ENCODE results near the gene CCNJL.
"Not testable (repeated sequence)": the region's sequence is repeated elsewhere in the genome, so short reads cannot be mapped to it uniquely, and the experiment has no call there.

Gene CCNJL

DNA sequence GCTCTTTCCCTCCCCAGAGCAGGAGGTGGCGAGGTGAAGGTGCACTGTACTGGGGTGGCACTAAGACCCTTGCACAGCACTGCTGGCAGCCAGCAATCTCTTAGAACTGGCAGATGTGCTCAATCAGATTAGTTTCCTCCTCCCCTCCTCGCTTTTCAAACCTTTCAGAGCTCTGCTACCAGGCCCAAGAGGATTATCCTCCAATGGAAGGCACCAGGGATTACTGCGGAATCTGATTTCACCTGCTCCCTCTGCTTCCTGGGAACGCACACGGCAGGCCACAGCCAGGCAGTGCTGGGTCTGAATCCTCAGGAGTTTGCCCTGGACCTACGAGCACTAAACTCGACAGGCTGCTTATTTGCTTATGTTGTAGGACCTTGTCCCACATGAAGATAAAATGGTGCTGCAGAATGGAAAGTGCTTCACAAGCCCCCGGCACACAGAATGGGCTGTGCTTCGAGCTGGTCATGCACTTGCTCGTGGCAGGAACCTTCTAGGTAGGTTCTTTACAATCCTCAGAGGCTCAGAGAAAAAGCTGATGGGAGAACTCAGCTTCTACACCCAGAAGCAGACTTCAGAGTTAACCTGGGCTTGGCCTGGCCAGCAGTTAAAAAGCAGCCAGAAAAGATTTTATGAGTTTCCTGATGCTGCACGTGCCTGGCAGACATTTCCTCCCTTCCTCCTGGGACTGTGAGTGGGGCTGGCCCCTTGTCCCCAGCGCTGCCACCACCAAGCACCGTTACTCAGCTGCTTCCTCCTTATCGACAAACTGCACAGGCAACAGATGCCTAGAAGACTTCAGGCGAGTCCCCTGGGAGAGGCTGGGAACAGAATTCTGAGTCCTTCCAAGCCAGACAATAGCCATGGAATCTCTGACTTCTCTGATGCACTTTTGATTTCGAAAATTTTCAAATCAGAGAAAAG, 50.0 kb downstream of the CCNJL start:
- DNase-seq (ENCODE audit: low spot score) = peak; percentile 87

DNA sequence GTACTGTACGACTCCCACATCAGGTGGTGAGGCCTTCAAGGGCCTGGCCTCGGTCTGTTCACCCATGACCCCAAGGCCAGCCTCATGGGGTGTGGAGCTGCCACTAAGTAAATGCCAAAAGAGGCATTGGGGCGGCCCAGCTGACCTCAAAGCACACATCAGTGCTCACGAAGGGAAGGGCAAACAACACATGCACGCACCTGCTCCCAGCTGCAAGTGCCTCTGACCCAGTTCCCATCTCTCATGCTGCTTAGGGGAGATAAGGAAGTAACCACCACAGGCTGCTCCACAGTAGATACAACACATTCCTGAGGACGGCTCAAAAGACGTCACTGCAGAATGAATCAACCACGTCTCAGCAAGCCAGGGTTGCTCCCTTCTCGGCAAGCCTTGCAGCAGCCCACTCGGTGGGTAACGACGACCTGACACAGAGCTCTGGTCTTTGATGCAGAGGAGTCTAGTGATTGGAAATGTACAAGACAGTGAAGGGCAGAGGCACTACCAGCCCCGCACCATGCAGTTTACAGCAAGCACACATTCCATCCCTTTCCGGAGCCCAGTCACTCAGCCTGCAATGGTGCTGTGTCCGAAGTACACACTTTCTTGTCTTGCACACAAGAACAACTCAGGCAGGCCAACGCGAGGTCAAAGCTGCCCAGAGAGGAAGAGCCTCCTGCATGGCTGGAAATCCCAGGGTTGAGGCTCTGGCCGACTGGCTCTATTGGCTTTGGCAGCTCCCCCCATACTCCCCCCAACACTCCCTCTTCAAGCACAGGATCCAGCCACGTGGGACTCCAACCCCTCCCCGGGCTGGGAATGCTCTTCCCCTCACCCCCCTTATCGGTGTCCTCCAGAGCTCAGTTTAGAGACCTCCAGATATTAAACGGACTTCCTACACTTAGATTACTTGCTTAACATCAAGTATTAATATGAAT, 51.2 kb downstream of the CCNJL start:
- DNase-seq (ENCODE audit: low spot score) = no peak

DNA sequence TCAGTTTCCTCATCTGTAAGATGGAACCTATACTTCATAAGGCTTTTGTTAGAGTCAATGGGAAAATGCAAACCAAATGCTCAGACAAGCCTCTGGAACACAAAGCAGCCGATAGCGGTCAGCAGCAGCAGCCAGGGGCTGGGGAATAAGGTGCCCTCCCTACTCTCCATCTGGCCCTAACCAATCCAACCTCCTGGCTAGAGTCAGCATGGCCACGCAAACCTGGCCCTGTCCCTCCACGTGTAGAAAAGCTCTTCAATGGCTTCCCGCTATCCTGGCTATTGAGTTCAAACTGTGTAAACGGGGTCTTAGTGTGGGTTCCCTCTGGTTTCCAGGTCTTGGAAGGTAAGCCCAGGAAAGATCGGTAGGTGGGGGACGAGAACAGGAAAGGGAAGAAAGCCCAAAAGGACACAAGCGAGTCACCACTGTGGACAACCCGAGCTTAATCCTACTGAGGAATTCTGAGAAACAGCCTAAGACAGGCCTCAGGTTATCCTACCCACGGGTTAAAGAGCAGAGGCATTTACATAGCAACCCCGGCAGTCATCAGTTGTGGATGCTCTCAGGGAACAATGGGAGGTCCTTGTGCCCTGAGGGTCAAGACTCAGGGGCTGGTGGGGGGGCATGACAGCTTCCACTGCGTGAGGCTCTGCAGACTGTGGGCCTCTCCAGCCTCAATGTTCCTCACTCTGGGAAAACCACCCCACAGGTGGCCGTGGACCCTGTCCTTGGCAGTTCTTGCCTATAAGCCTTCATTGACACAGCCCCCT, 52.2 kb downstream of the CCNJL start:
- no peak for DNase-seq (ENCODE audit: low spot score)

DNA sequence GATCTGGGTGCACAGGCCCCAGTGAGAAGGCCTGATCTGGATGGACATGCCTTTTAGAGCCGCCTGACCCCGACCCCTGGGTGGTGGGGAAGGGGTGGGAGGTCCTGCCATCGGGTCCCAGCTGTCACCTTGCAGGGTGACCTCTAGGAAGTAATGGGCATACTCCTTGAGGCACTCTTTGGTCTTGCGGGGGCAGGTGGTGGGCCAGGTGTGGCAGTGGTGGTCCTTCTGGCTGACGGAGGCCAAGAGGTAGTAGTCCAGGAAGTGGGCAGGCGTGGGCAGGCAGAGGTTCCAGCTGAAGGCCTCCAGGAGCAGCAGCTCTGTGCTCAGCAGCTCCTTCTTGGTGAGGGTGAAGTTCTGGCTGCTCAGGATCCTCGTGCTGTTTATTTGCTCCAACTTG, 53.0 kb downstream of the CCNJL start:
- DNase-seq (ENCODE audit: low spot score) = no peak

DNA sequence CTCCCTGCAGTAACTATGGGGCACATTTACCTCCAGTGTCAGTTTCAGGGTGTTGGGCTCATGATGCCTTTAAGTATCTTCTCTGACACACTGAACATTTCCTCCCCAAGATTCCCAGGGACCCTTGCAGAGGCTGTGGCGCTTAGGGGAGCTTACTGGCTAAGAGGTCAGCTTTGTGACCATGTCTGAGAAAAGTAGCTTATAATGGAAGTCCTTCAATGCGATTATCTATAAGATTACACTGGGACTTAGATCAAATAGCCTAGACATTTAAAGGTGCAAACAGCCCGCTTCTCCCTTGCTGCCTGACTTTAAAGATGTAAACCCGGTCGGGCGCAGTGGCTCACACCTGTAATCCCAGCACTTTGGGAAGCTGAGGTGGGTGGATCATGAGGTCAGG, 57.7 kb downstream of the CCNJL start:
- DNase-seq (ENCODE audit: low spot score) = no peak

DNA sequence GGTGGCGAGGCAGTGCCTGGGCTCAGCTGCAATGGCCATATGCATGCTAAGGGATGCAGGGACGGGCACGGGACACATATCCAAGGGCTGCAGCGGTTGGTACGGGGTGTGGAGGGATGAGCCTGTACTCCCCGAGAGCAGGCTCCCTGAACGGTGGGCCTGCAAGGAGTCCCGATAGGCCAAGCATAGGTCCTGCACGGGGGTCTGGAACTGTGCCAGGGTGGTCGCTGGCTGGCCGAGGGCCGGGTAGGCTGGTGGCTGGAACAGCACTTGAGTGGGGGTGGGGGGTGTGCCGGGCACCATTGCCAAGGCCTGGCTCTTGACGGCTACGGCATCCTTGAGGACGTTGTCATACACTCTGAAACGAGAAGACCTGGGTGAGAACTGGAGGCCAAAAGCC, 58.9 kb downstream of the CCNJL start:
- no peak for DNase-seq (ENCODE audit: low spot score)

DNA sequence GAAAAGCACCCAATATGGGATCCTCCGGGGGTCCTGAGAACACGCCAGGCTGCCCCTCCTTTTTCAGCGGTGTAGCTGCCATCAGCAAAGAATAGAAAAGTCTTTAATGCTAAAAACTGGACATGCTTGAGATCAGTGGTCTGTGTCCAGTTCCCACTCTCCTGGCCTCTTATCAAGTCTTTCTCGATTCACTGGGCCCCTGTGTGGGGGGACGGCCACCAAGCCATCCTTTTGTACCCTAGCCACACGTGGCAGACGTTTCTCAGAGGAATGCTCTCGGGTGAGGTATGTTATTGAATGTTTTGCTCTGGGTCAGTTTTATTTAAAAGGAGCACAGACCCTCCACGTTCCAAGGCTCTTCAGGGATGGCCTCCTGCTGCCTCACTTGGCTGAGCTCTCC, 59.4 kb downstream of the CCNJL start:
- DNase-seq (ENCODE audit: low spot score) = no peak

DNA sequence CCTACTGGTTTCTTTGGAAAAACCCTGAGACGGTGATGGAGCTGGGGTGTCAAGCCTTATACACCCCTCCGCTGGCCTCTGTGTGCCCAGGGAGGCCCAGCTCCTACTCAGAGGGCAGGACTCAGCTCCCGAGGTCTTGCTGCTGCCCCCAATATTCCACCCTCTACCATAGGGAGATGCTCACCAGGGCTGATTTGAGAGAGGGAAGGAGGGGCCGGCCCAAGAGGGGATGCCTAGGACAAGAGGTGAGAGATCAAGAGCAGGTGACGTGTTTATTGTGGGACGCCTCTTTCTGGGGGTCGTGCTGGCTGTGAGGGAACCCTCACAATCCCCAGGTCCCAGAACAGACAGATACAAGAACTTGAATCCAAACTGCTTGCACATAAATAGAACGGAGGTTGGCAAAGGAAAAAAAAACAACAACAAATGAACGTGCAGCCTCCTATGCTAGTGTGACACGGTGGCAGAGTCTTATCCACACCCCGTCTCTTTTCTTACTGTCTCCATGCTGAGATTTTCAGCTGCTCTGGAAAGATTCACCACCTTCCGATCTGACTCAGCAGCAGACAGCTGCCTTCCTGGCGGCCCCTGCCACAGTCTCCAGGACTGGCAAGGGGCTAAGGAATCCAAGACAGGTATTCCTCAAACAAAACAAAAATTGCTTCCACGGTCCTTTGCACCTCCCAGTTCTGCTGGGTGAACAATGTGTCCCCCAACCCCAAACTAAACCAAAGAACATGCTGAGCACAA, 60.8 kb downstream of the CCNJL start:
- no peak for DNase-seq (ENCODE audit: low spot score)

DNA sequence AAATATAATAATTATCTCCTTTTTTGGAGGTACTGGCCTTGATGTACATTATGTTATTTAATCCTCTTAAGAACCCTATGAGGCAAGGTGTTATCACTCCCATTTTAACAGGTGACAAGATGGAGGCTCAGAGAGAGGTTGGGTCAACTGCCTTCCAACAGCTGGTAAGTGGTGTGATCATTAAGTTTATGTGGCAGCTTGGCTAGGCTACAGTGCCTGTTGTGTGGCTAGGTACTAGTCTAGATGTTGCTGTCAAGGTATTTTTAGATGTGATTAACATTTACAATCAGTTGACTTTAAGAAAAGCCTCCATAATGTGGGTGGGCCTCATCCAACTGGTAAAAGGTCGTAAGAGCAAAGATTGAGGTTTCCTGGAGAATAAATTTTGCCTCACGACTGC, 61.5 kb downstream of the CCNJL start:
- DNase-seq (ENCODE audit: low spot score) = no peak

DNA sequence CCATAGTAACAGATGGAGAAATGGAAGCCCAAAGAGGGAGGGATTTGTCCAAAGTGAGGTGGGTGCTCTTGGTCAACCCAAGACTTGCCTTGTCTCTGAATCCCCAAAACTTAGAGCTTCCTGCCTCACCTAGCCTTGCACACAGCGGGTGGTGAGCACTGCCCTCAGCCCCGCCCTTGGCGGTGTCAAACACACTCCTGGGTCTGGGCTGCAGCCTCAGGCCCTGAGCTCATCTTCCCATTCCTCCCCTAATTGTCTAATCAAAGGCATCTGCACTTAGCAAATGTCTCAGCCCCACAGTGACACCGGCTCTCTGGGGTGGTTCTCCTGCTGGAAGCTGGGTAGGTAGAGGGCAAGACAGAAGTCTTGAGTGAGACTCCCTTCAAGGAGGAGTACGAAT, 62.1 kb downstream of the CCNJL start:
- no peak for DNase-seq (ENCODE audit: low spot score)

DNA sequence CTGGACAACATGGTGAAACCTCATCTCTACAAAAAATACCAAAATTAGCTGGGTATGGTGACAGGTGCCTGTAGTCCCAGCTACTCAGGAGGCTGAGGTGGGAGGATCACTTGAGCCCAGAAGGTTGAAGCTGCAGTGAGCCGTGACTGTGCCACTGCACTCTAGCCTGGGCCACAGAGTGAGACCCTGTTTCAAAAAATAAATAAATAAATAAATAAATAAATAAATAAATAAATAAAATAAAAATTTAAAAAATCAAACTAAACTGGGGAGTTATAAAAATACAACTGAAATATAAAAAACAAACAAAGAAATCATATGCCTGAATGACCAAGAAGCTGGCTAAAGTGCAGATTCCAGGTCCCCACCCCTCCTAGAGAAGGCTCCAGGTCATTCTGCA, 62.8 kb downstream of the CCNJL start:
- not testable (repeated sequence) for DNase-seq (ENCODE audit: low spot score)

DNA sequence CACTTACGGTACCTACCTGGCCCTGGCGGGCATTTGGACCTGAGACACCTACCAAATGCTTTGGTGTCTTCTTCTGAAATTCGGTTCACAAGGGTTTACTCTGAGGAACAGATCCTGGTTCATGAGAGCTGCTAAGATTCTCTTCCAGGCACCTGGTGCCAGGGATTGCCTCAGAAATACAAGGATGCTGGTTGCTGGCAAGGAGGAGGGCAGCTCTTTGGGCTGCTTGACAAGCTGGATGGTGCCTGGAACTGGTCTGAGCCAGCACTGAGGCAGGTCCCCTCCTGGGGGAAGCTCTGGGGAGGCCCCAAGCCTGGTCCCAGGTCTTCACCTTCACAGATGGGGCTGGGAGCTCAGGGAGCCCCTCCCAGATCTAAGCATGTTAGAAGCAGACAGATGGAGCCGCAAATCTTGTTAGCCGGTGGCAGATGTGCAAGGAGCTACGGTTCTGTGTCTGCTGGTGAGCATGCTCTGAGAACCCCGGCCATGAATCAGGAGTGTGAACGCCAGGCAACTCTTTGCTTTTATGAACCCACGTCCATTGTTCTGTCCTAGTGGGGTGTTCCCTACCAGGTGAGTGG, 66.8 kb downstream of the CCNJL start:
- peak; percentile 91 for DNase-seq (ENCODE audit: low spot score)

DNA sequence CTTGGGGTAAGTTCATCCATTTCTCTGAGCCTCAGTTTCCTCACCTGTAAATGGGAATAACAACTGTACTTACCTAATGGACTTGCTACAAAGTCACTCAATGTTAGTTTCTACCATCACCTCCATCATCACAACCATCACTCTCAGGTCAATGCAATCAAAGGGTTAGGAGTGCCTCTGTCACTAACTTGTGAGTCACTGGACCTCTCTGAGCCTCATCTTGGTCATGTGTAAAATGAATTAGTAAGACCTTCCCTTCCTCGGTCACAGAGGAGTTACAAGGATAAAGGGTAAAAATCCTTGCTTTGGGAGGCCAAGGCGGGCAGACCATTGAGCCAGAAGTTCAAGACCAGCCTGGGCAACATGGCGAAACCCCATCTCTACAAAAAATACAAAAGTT, 70.2 kb downstream of the CCNJL start:
- DNase-seq (ENCODE audit: low spot score) = no peak

DNA sequence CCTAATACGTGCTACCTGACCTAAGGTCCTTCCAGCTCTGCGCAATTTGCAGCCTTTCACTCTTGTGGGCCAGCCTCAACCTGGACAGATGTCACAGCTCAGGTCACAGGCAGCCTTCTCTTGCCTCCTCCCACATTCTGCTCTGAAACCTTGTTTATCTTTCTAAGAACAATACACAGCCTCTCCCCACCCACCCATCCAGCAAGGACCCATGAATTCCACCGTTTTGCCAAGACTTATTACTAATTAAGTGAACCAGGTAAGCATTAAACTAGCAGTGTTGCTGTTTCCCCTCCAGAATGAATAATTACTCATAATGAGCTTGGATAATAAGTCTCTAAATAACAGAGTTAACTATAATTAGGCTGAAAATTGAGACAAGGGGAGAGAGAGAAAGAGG, 72.0 kb downstream of the CCNJL start:
- DNase-seq (ENCODE audit: low spot score) = no peak

DNA sequence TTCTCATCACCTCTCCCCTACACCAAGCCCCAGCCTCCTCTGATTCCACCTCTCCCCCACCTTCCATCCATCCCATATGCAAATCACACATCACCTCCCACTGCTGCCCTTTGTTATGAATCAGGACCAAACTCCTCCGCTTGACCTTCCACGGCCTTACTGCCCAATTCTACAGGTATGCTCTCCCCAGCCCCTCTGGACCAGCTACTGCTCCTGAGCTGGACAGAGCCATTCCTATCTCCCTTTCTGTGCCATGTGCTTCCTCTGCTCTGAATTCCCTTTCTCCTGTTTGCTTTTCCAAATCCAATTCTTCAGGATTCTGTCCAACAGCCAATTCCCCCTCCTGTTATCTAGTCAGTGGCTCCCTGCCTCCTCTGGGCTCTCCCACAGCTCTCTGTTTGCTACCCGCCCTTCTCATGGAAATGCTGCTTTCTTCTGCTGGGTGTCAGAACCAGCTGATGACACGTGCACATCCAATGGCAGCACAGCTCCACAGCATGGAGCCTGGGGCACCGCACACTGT, 74.7 kb downstream of the CCNJL start:
- no peak for DNase-seq (ENCODE audit: low spot score)

DNA sequence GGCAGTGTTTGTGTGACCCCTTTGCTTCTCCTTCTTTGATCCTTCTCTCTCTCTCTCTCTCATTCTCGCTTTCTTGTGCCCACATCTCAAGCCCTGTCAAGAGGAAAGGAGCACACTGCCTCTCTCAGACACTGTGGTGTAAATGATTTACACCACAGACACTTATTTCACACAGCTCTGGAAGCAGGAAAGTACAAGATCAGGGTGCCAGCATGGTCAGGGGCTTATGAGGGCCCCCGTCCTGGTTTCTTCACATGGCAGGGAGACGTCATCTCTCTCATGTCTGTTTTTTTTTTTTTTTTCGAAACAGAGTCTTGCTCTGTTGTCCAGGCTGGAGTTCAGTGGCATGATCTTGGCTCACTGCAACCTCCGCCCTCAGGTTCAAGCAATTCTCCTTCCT, 76.6 kb downstream of the CCNJL start:
- no peak for DNase-seq (ENCODE audit: low spot score)

DNA sequence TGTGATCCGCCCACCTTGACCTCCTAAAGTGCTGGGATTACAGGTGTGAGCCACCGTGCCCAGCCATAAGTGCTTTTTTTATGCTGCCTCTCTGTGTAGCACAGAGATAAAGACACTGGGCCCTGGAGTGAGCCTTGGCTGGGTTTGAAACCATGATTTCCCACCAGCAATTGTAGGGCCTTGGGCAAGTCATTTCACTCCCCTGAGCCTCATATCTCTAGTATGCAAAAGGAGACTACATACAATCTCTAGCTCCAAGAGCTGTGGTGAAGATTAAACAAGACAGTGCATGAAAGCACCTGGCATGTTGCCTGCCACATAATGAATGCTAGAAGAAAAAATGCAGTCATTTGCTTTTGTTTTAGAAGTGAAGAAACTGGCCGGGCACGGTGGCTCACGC, 79.1 kb downstream of the CCNJL start:
- no peak for DNase-seq (ENCODE audit: low spot score)

DNA sequence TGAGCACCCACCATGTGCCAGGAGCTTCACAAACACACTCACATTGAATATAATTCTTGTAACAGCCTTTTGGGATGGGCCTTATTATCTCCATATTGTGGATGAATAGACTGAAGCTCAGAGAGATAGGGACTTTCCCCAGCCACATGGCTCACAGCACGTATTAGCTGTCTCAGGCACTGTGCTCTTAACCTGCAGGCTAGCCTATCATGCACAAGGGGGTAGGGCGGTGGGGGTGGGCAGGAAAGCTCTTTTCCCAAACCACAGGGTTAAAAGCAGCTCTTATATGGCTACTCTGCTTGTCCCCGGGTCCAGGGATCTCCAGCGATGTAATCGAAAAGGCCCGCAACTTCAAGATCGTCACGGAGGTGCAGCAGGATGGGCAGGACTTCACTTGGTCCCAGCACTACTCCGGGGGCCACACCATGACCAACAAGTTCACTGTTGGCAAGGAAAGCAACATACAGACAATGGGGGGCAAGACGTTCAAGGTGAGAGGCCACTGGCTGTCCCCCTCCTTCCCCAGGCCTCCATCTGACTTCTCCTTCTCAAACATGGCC, 80.5 kb downstream of the CCNJL start:
- DNase-seq (ENCODE audit: low spot score) = no peak

DNA sequence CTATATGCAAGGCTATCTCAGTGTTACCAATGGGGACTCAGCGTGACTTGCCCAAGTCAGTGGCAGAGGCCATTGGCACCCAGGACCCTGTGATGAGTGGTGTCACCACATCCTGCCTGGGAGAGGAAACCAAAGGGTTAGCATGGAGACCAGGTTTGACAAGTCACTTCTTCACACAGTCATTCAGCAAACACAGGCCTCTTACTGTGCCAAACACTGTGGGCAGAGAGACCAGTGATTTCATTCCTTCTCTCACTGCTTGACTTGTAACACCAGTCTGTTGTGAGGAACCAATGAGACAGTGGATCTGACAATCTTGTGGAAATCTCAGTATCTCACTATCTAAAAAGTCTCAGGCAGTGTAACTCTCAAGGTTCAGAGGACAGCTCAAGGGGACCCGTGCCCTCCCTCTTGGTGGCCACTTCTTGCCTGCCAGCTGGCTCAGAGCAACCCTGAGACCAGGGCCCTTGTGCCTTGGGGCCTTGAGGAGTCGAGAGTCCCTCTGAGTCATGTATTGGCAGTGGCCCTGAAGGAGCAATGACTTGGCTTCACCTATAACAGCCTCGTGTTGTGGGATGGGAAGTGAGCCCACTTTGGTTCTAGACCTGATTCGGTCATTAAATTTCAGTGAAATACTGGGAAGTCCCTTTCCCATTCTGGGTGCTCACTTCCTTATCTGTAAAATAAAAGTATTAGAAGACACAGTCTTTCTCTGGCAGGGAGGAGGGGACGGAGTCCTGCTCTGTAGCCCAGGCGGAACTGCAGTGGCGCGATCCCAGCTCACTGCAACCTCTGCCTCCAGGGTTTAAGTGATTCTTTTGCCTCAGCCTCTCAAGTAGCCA, 81.5 kb downstream of the CCNJL start:
- DNase-seq (ENCODE audit: low spot score) = no peak
